Right atrium auricular region (tissue), 2 donors: ENCODE results near the gene PRR35. TPM values are rescaled to one million over a fixed set of nuclear protein-coding genes. Genes with fewer than 3 reads are reported as not detected.
A peak's percentile ranks its signal among the peaks of the same experiment; 100 is the strongest.

Experiments
- DNase-seq: peaks from one replicate; pipeline ENCODE4 v3.0.0-alpha.2; 2019; ENCODE audit warnings: low spot score
- H3K27ac ChIP-seq, 2 donors: fragments of 200-600 bp; sonication (generic); 1 replicate in 1 of 2; 2 replicates in 1 of 2; pipeline ENCODE4 v1.5.1; 2016 to 2019
- H3K27me3 ChIP-seq, 2 donors: fragments of 200-600 bp; sonication (generic); one replicate each; pipeline versions ENCODE4 v1.5.1 to v1.6.0; 2017 to 2019
- H3K36me3 ChIP-seq: fragments of 200-600 bp; sonication (generic); one replicate; pipeline ENCODE4 v1.5.1; 2016
- H3K4me1 ChIP-seq, 2 donors: fragments of 200-600 bp; sonication (generic); one replicate each; pipeline versions ENCODE4 v1.5.1 to v1.6.0; 2017 to 2019
- H3K4me3 ChIP-seq, 2 donors: fragments of 200-600 bp; sonication (generic); 1 replicate in 1 of 2; 2 replicates in 1 of 2; pipeline ENCODE4 v1.5.1; 2017 to 2019; ENCODE audit warnings: mild to moderate bottlenecking in 1 of 2, moderate library complexity in 1 of 2
- H3K9me3 ChIP-seq, 2 donors: fragments of 200-600 bp; sonication (generic); one replicate each; pipeline ENCODE4 v1.5.1; 2019
- microRNA-seq, 2 donors: library from miRNA; unstranded; fragments of <30 nt; microRNA quantifications; one replicate each; pipeline ENCODE4, GENCODE V29; 2016 to 2017; ENCODE audit warnings: borderline number of aligned reads in 2 of 2, borderline replicate concordance in 1 of 2
- total RNA-seq, 2 donors: library from RNA; depleted of rRNA; stranded (reverse); fragments of >200 nt; gene quantifications; one replicate each; pipeline ENCODE4 v1.1.0, GENCODE V29; 2016
- TF ChIP-seq, protein P1 (sequence below), 2 donors: fragments of 200-600 bp; sonication (generic); IDR thresholded peaks; one replicate each; pipeline ENCODE4 v1.5.1; 2019; ENCODE audit warnings: antibody characterized with exemption in 2 of 2

The PRR35 gene
- total RNA-seq, 2 donors from 2014 or later, result not detected

- Histone ChIP-seq H3K27ac (no peak overlapping the region), H3K36me3 (no peaks in the 10 kb centered on the region), H3K9me3 (no peaks in the 10 kb centered on the region), H3K4me1 (peaks cover 0 to 15% of the 10 kb centered on the region in 2 donors), H3K27me3 (no peaks in the 10 kb centered on the region), H3K4me3 (no peak overlapping the region)
- DNase-seq, result no peak
- TF ChIP-seq, protein P1, sequence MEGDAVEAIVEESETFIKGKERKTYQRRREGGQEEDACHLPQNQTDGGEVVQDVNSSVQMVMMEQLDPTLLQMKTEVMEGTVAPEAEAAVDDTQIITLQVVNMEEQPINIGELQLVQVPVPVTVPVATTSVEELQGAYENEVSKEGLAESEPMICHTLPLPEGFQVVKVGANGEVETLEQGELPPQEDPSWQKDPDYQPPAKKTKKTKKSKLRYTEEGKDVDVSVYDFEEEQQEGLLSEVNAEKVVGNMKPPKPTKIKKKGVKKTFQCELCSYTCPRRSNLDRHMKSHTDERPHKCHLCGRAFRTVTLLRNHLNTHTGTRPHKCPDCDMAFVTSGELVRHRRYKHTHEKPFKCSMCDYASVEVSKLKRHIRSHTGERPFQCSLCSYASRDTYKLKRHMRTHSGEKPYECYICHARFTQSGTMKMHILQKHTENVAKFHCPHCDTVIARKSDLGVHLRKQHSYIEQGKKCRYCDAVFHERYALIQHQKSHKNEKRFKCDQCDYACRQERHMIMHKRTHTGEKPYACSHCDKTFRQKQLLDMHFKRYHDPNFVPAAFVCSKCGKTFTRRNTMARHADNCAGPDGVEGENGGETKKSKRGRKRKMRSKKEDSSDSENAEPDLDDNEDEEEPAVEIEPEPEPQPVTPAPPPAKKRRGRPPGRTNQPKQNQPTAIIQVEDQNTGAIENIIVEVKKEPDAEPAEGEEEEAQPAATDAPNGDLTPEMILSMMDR (IDR thresholded peaks at IDR 0.05), result peak; percentile 63 to 72
Measured at GRCh38 chr16:610513-611381, 50.6 kb downstream of the PRR35 start.

DNA sequence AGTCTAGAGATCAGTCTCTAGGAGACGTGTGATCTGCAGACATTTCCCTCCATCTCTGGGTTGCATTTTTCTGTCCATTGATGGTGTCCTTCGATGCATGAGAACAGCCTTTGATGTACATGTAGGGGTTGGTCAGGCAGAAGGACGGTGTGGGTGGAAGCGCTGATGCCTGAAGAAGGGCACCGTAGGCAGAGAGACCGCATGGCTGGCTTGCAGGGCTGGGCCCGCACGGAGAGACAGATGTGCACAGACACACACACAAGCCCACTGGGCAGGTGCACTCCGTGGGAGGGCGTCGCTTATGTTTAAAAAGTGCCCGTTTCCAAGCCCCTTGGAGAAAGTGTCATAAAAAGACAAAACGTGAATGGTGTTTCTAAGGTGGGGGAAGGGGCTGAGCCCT is 54.9 kb downstream of the PRR35 start:
- Histone ChIP-seq H3K9me3 (no peaks in the 10 kb centered on the region), H3K36me3 (no peaks in the 10 kb centered on the region), H3K27ac (no peak overlapping the region), H3K27me3 (no peaks in the 10 kb centered on the region), H3K4me1 (peaks cover 0 to 11% of the 10 kb centered on the region in 2 donors), H3K4me3 (no peak overlapping the region)
- TF ChIP-seq, protein P1 (IDR thresholded peaks at IDR 0.05), result no peak
- DNase-seq, result no peak

Small RNA genes within 50 kb of the gene (microRNA-seq; reads per million reads assigned to microRNA genes)
- gene MIR3176 (0 to 0.71 reads per million in 2 donors), gene MIR5587 (0 to 0.71 reads per million in 2 donors)

Other genes with a start within 250 kb of the PRR35 start
- 10 to 100 TPM; 12.9 to 19.4 TPM for gene AXIN1, start 207.7 kb upstream of the PRR35 start, total RNA-seq
- gene MRPL28, start 189.9 kb upstream of the PRR35 start, total RNA-seq, result 10 to 100 TPM; 89.0 to 90.3 TPM
- 10 to 100 TPM; 34.0 to 41.1 TPM for gene PGAP6, start 178.4 kb upstream of the PRR35 start, total RNA-seq
- 10 to 100 TPM; 45.4 to 45.8 TPM for gene NME4, start 163.2 kb upstream of the PRR35 start, total RNA-seq
- gene DECR2, start 158.5 kb upstream of the PRR35 start, total RNA-seq, result 10 to 100 TPM; 10.6 to 18.7 TPM
- 10 to 100 TPM; 19.9 to 43.8 TPM for gene RAB11FIP3, start 134.7 kb upstream of the PRR35 start, total RNA-seq
- gene CAPN15, start 32.7 kb upstream of the PRR35 start, total RNA-seq, result 10 to 100 TPM; 18.5 to 28.1 TPM
- under 1 TPM; 0.43 to 0.74 TPM for gene NHLRC4, start 6.6 kb downstream of the PRR35 start, total RNA-seq
- 10 to 100 TPM; 20.8 to 21.0 TPM for gene PIGQ, start 9.6 kb downstream of the PRR35 start, total RNA-seq
- 10 to 100 TPM; 11.1 to 13.5 TPM for gene RAB40C, start 29.7 kb downstream of the PRR35 start, total RNA-seq
- gene WFIKKN1, start 70.6 kb downstream of the PRR35 start, total RNA-seq, result under 1 TPM; 0.52 to 0.71 TPM
- 100 to 1,000 TPM; 103 to 137 TPM for gene METTL26, start 75.9 kb downstream of the PRR35 start, total RNA-seq
- gene MCRIP2, start 81.4 kb downstream of the PRR35 start, total RNA-seq, result 100 to 1,000 TPM; 110 to 121 TPM
- 1 to 10 TPM; 3.0 to 5.7 TPM for gene WDR90, start 89.0 kb downstream of the PRR35 start, total RNA-seq
- gene RHOT2, start 107.7 kb downstream of the PRR35 start, total RNA-seq, result 10 to 100 TPM; 37.8 to 42.8 TPM
- gene RHBDL1, start 115.3 kb downstream of the PRR35 start, total RNA-seq, result 1 to 10 TPM in 1 of 2 donors, under 1 TPM in 1; 0.67 to 1.3 TPM
- gene STUB1, start 120.0 kb downstream of the PRR35 start, total RNA-seq, result 100 to 1,000 TPM; 135 to 186 TPM
- 10 to 100 TPM; 76.4 to 82.1 TPM for gene JMJD8, start 123.9 kb downstream of the PRR35 start, total RNA-seq
- 10 to 100 TPM in 1 of 2 donors, 1 to 10 TPM in 1; 8.1 to 10.3 TPM for gene WDR24, start 130.0 kb downstream of the PRR35 start, total RNA-seq
- gene FBXL16, start 145.4 kb downstream of the PRR35 start, total RNA-seq, result 1 to 10 TPM; 1.3 to 1.7 TPM
- 10 to 100 TPM; 58.9 to 61.3 TPM for gene METRN, start 154.7 kb downstream of the PRR35 start, total RNA-seq
- gene ANTKMT, start 160.8 kb downstream of the PRR35 start, total RNA-seq, result 10 to 100 TPM; 36.5 to 37.5 TPM
- gene CCDC78, start 166.0 kb downstream of the PRR35 start, total RNA-seq, result under 1 TPM; 0.43 to 0.56 TPM
- gene HAGHL, start 166.7 kb downstream of the PRR35 start, total RNA-seq, result 1 to 10 TPM; 9.6 to 9.7 TPM
- 10 to 100 TPM; 23.3 to 25.5 TPM for gene CIAO3, start 180.6 kb downstream of the PRR35 start, total RNA-seq
- gene MSLN, start 200.3 kb downstream of the PRR35 start, total RNA-seq, result 10 to 100 TPM; 44.8 to 94.6 TPM
- gene RPUSD1, start 228.0 kb downstream of the PRR35 start, total RNA-seq, result 10 to 100 TPM; 11.4 to 13.2 TPM
- gene CHTF18, start 228.2 kb downstream of the PRR35 start, total RNA-seq, result 1 to 10 TPM; 1.8 to 2.3 TPM
- not detected for gene GNG13, start 240.3 kb downstream of the PRR35 start, total RNA-seq